Activated CD4-positive, alpha-beta T cell treated with anti-CD3 and anti-CD28 coated beads for 1 hour (primary cell): Measurements from ENCODE around the gene KLK7.

Experiments
- DNase-seq: peaks from one replicate; pipeline ENCODE4 v3.0.0-alpha.2; 2020

KLK7 gene

GRCh38 chr19:50928831-50929230, 54.9 kb downstream of the KLK7 start:
- DNase-seq, result no peak
